ENCODE measurements around the gene ZNF14. TPM values are rescaled to one million over a fixed set of nuclear protein-coding genes. Genes with fewer than 3 reads are reported as not detected.

ZNF14 gene
- total RNA-seq, result 5.5 and 6.0 TPM in 2 replicates

DNA sequence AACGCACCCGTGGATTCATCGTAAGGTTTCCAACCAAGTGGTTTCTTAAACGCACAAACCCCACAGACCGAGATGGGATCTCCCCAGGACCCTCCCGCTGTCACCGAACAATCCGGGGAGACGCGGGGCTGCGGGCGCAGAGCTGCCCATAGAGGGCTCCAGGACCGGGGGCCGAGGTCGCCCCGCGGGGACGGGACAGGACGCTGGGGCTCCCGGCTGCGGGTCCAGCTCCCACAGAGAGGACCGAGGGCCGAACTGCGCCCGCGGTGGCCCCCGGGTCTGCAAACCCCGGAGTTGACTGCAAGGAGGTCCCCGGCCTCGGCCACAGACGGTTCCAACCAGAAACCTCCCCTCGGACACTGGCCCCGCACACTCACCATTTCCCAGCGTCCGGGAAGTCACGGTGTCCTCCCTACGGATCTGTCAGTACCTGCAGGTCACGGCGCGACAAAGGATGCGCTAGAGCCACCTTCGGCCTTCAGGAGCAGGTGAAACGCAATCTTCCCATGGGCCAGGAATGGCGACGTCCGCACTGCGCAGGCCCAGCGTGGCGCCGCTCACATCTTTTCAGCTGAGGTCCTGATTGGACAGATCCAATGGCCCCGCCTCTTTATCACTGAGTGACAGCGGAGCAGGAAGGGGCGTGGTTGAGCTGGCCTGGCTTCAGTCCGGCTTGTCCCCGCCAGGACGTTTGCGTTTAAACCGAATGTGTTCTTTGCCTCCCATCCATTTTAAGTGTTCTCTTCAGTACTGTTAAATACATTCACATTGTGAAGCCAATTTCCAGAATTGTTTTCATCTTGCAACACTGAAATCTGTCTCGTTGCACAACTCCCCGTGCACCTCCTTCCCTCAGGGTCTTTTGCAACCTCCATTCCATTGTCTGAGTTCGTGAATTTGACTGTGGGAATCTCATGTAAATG is at the start of gene ZNF14:
Gene ZNF14, minus strand, starts transcription at position 534 of the 923 bp plus-strand sequence. Its CDS starts 154 bp downstream, at position 380.

GRCh38 chr19:19668230-19669012 is 64.5 kb downstream of the ZNF14 start, which contains the start of gene ZNF101:
Gene ZNF101, plus strand, starts transcription at chr19:19668839. Its CDS starts 125 bp downstream, at chr19:19668964.

GRCh38 chr19:19663256-19664120 is 69.4 kb downstream of the ZNF14 start, which contains the start of gene ATP13A1:
Gene ATP13A1, minus strand, starts transcription at chr19:19663676. Its CDS starts 10 bp downstream, at chr19:19663666.

Other genes starting within 250 kb of the ZNF14 start
- gene TSSK6, start 217.6 kb downstream of the ZNF14 start, total RNA-seq, result 1.4 and 1.8 TPM in 2 replicates
- gene NDUFA13, start 216.9 kb downstream of the ZNF14 start, total RNA-seq, result 405 and 429 TPM in 2 replicates
- 0.57 and 0.92 TPM in 2 replicates for gene YJEFN3, start 204.2 kb downstream of the ZNF14 start, total RNA-seq
- gene CILP2, start 194.8 kb downstream of the ZNF14 start, total RNA-seq, result 0.14 and 0.37 TPM in 2 replicates
- gene PBX4, start 114.4 kb downstream of the ZNF14 start, total RNA-seq, result 0.43 and 0.55 TPM in 2 replicates
- gene LPAR2, start 104.9 kb downstream of the ZNF14 start, total RNA-seq, result 0.71 and 1.3 TPM in 2 replicates
- 3.3 and 4.1 TPM in 2 replicates for gene GMIP, start 89.5 kb downstream of the ZNF14 start, total RNA-seq
- gene ATP13A1, start 69.4 kb downstream of the ZNF14 start, total RNA-seq, result 21.8 and 28.8 TPM in 2 replicates
- gene ZNF101, start 64.3 kb downstream of the ZNF14 start, total RNA-seq, result 5.0 and 6.0 TPM in 2 replicates
- 9.5 and 9.7 TPM in 2 replicates for gene ZNF506, start 88.6 kb upstream of the ZNF14 start, total RNA-seq
- gene ZNF253, start 132.8 kb upstream of the ZNF14 start, total RNA-seq, result 2.3 and 3.7 TPM in 2 replicates
- gene ZNF93, start 167.8 kb upstream of the ZNF14 start, total RNA-seq, result 1.7 and 1.9 TPM in 2 replicates

All from smooth muscle cell of bladder (primary cell).